CD4-positive, alpha-beta T cell (primary cell): ENCODE data around the gene RUFY2. TPM values are rescaled to one million over a fixed set of nuclear protein-coding genes. Genes with fewer than 3 reads are reported as not detected.

ENCODE experiments used
- ATAC-seq: fragments of 200-7000 bp; cut with Tn5 transposase; one replicate; pipeline ENCODE4 v1.10.0; 2022; ENCODE audit warnings: mild to moderate bottlenecking; ENCODE audit not compliant: poor library complexity
- CTCF ChIA-PET: fragments of 350-600 bp; sonication (Branson Sonifier 250); formaldehyde crosslinking; loops from one replicate; lab custom pipeline; 2021; ENCODE audit warnings: antibody characterized with exemption, inconsistent platforms; lab: Charles Lee
- POLR2A ChIA-PET: fragments of 350-600 bp; sonication (Branson Sonifier 250); formaldehyde crosslinking; loops from one replicate; lab custom pipeline; 2021; ENCODE audit warnings: antibody characterized with exemption, inconsistent platforms; lab: Charles Lee
- DNase-seq, 14 experiments: peaks; one replicate each; pipeline ENCODE4 v3.0.0-alpha.2; 2013 to 2020; ENCODE audit warnings: mixed read lengths in 2 of 14
- H3K27ac ChIP-seq, 2 donors: one replicate each; pipeline versions ENCODE4 v1.5.1 to v1.7.0; 2013; ENCODE audit warnings: low read length in 2 of 2, low read depth in 1 of 2, mild to moderate bottlenecking in 1 of 2
- H3K27me3 ChIP-seq, 2 experiments: 1 replicate in 1 of 2; 2 replicates in 1 of 2; pipeline versions ENCODE4 v1.6.1 to v1.7.0; 2013; ENCODE audit warnings: low read length in 2 of 2, control low read depth in 1 of 2, mild to moderate bottlenecking in 1 of 2, moderate library complexity in 1 of 2; ENCODE audit not compliant: insufficient read depth in 2 of 2, control insufficient read depth in 1 of 2
- H3K36me3 ChIP-seq: one replicate; pipeline ENCODE4 v1.6.1; 2013; ENCODE audit warnings: low read length, control low read depth; ENCODE audit not compliant: insufficient read depth
- H3K4me1 ChIP-seq: one replicate; pipeline ENCODE4 v1.6.1; 2013; ENCODE audit warnings: low read length, control low read depth; ENCODE audit not compliant: insufficient read depth
- H3K4me3 ChIP-seq: one replicate; pipeline ENCODE4 v1.5.1; 2013; ENCODE audit warnings: mild to moderate bottlenecking, low read length, moderate library complexity
- H3K9me3 ChIP-seq, 2 experiments: 1 replicate in 1 of 2; 2 replicates in 1 of 2; pipeline versions ENCODE4 v1.6.1 to v1.7.0; 2013; ENCODE audit warnings: low read length in 2 of 2, mild to moderate bottlenecking in 2 of 2, control low read depth in 1 of 2, moderate library complexity in 1 of 2; ENCODE audit not compliant: control insufficient read depth in 1 of 2, insufficient read depth in 1 of 2
- H3K27ac Mint-ChIP-seq: one replicate; pipeline ENCODE4 v1.8.0; 2020; ENCODE audit warnings: mixed read lengths
- H3K27me3 Mint-ChIP-seq: one replicate; pipeline ENCODE4 v1.8.0; 2021; ENCODE audit warnings: mixed read lengths
- H3K36me3 Mint-ChIP-seq: one replicate; pipeline ENCODE4 v1.8.0; 2021; ENCODE audit warnings: low read depth, mixed read lengths
- H3K4me1 Mint-ChIP-seq: one replicate; pipeline ENCODE4 v1.8.0; 2021; ENCODE audit warnings: low read depth, mixed read lengths
- H3K4me3 Mint-ChIP-seq: one replicate; pipeline ENCODE4 v1.8.0; 2020; ENCODE audit warnings: mild to moderate bottlenecking, mixed read lengths
- H3K9me3 Mint-ChIP-seq: one replicate; pipeline ENCODE4 v1.8.0; 2020; ENCODE audit warnings: mixed read lengths
- intact Hi-C, 2 experiments: fragments of 100-400 bp; cut with DNase I in 1 of 2; cut with micrococcal nuclease in 1 of 2; formaldehyde crosslinking; loops; one replicate each; pipeline versions ENCODE4 v1.15.1 to v1.9.0; 2023 to 2025; cut with DNase I, micrococcal nuclease
- total RNA-seq, 174 experiments: library from RNA in 2 of 174; stranded (reverse) in 2 of 174; gene quantifications; one replicate each; pipeline ENCODE4 v1.2.3 and lab custom pipeline; 2021 to 2026
- TF ChIP-seq, protein P1 (sequence below): fragments of 200-600 bp; IDR thresholded peaks from one replicate; pipeline ENCODE4 v1.8.0; 2022; ENCODE audit warnings: antibody characterized with exemption, mild to moderate bottlenecking

Gene RUFY2
- total RNA-seq, 2 experiments from 2014 or later: 10.7 to 14.8 TPM

DNA sequence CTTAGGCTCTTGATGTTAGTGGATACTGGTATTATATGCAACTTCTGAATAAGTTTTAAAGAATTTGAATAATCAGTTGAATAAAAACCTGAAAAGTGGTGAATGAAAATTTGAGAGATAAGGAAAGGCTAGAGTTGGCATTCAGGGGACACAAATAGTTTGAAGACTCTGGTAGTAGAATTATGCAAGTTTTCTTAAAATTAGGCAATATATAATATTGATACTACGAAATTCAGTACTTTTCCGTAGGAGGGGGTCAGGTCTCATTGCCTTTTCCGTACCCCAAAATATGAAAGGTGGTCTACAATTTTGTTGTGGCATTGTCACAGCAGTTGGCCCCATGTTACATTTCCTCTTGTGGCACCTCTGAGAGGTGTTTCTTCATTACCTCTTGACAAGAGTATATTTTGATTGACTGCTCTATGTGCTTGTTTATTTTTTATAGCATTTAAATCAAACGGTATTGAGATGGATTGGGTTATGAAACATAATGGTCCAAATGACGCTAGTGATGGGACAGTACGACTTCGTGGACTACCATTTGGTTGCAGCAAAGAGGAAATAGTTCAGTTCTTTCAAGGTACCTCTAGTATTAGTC, 70.2 kb downstream of the RUFY2 start:
- ChIA-PET CTCF (no interaction called here), POLR2A (no interaction called here)
- H3K27ac Mint-ChIP-seq: peak overlapping the region; percentile 98
- Histone ChIP-seq H3K27ac (no peak overlapping the region), H3K4me1 (peaks cover 6% of the 10 kb centered on the region), H3K36me3 (peaks cover 42% of the 10 kb centered on the region), H3K27me3 (no peaks in the 10 kb centered on the region), H3K9me3 (no peaks in the 10 kb centered on the region), H3K4me3 (no peak overlapping the region)
- H3K27me3 Mint-ChIP-seq: no peaks in the 10 kb centered on the region
- H3K9me3 Mint-ChIP-seq: no peaks in the 10 kb centered on the region
- H3K4me1 Mint-ChIP-seq: peaks cover 66% of the 10 kb centered on the region
- ATAC-seq (no peak), DNase-seq (no peak)
- H3K4me3 Mint-ChIP-seq: peak overlapping the region; percentile 81
- intact Hi-C loops: loop anchor here (10.0 kb wide), 1 partner anchor 568 kb away; the partner anchor contains the start of gene DDX50 (in 2 of the 2)
- TF ChIP-seq, protein P1, sequence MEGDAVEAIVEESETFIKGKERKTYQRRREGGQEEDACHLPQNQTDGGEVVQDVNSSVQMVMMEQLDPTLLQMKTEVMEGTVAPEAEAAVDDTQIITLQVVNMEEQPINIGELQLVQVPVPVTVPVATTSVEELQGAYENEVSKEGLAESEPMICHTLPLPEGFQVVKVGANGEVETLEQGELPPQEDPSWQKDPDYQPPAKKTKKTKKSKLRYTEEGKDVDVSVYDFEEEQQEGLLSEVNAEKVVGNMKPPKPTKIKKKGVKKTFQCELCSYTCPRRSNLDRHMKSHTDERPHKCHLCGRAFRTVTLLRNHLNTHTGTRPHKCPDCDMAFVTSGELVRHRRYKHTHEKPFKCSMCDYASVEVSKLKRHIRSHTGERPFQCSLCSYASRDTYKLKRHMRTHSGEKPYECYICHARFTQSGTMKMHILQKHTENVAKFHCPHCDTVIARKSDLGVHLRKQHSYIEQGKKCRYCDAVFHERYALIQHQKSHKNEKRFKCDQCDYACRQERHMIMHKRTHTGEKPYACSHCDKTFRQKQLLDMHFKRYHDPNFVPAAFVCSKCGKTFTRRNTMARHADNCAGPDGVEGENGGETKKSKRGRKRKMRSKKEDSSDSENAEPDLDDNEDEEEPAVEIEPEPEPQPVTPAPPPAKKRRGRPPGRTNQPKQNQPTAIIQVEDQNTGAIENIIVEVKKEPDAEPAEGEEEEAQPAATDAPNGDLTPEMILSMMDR: no peak
- peaks cover 85% of the 10 kb centered on the region for H3K36me3 Mint-ChIP-seq

DNA sequence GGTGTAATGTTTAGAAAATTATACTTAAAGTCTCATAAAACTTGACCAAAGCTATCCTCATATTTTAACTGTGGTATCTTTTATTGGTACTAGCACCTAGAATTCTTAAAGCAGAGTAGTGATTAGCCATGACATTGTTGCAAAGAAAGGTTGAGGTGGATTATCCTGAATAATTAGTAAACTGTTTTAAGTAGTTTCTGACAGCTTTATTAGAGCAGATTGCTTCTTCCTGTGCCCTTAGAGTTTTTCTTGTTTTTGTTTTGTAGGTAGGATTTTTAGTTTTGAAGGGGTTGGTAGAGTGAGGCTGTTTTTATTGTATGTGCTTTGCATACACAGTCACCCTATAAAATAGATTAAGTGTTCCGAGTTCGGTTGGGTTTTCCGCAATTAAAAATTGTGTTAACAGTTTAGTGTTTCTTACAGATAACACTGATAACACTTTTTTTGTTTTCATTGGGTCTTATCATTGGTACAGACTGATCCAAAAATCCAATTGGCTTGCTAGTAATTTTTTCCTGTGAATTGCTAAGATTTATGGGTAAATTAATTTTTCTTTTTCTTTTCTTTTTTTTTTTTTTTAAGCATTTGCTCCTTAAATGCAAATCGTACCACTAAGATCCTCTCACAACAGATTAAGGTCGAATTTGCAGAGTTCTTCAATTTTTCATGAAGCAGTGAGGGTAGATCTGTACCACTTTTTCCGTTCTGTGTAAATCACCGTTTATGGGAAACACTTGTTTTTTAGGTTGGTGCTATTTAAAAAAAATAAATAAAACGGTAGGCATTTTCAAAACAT, 72.2 kb downstream of the RUFY2 start:
- Histone ChIP-seq H3K36me3 (peaks cover 22% of the 10 kb centered on the region), H3K27me3 (no peaks in the 10 kb centered on the region), H3K27ac (no peak overlapping the region), H3K9me3 (no peaks in the 10 kb centered on the region), H3K4me3 (peak overlapping the region; percentile 95), H3K4me1 (peaks cover 18% of the 10 kb centered on the region)
- peaks cover 76% of the 10 kb centered on the region for H3K4me1 Mint-ChIP-seq
- H3K27ac Mint-ChIP-seq: peak overlapping the region; percentile 98
- POLR2A ChIA-PET: interaction anchor here (1.7 to 4.4 kb wide), 4 partner anchors 14 to 450 kb away, joined by 5 to 50 read pairs (median 12); partner anchors contain the start of genes CCAR1 and SIRT1
- H3K36me3 Mint-ChIP-seq: peaks cover 74% of the 10 kb centered on the region
- TF ChIP-seq, protein P1: no peak
- H3K9me3 Mint-ChIP-seq: no peaks in the 10 kb centered on the region
- DNase-seq (no peak), ATAC-seq (no peak)
- H3K4me3 Mint-ChIP-seq: peak overlapping the region; percentile 100
- CTCF ChIA-PET: interaction anchor here (0.6 to 1.5 kb wide), 2 partner anchors 14 to 570 kb away, joined by 3 to 6 read pairs; no protein-coding TSS in a partner anchor
- H3K27me3 Mint-ChIP-seq: no peaks in the 10 kb centered on the region
- intact Hi-C loops: loop anchor here (2.0 to 10.0 kb wide), 7 partner anchors 14 to 570 kb away; partner anchors contain the start of genes CCAR1 (in 2 of the 2), DDX50 (in 2 of the 2), HERC4 (in 2 of the 2) and RUFY2 (in 1 of the 2)
